Amygdala (tissue), 56 donors: ENCODE data around the gene CLDN19.
"Not testable (repeated sequence)": the region's sequence is repeated elsewhere in the genome, so short reads cannot be mapped to it uniquely, and the experiment has no call there.

Experiments used
- DNase-seq, 56 donors: peaks; one replicate each; lab custom pipeline; 2025; lab: John Stamatoyannopoulos, UW

CLDN19 gene

DNA sequence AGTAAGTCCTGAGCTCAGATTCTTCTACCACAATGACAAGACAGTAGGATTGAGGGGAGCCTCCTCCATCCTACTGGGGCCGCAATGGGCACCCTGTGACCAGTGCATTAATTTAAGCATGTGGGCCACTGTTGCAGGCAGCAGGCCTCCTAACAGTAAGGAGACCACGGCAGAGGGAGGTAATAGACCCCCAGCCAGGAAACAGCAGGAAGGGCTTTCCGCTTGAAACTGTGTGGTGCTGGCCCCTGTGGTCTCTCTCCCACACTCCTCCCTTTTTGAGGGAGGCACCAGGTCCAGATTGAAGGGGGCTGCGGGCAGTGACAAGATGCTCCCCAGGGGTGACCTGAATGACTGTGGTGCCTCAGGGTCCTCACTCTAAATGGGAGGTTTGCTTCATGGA, 1.7 kb upstream of the CLDN19 start:
- DNase-seq = no peak

DNA sequence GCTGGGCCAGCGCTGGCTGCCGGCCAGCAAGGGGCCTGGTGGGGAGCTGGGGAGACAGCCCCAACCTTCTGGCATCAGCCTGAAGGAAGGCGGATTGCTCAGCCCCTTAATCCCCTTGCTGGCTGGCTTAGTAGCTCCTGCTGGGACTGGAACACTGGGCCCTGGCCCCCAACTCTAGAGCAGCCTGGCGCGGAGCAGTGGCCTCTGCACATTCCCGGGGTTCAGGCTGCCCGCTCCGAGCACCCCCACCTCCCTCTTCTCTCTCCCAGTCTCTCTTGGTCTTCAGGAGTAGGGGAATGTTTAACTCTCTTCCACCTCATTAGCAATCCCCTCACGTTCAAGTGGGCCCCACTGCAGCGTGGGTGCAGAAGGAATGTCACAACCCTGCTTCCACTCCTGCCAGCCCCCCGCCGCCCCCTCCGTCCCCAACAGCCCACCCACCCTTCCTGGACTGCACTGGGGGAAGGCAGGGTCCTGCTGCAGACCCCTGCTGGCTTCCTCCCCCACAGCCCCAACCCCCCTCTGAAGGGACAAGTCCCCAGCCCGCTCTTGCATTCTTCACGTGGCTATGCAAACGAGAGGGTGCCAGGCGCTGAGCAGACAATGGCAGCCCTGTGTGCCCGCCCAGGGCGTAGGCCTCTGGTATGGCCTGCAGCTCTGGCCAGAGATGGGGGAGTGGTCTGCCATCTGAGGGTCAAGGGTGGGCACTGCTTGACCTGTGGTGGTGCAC, 980 bp upstream of the CLDN19 start:
- DNase-seq = peak in 8 of 56 donors; percentile 12 to 30 (median 16)

DNA sequence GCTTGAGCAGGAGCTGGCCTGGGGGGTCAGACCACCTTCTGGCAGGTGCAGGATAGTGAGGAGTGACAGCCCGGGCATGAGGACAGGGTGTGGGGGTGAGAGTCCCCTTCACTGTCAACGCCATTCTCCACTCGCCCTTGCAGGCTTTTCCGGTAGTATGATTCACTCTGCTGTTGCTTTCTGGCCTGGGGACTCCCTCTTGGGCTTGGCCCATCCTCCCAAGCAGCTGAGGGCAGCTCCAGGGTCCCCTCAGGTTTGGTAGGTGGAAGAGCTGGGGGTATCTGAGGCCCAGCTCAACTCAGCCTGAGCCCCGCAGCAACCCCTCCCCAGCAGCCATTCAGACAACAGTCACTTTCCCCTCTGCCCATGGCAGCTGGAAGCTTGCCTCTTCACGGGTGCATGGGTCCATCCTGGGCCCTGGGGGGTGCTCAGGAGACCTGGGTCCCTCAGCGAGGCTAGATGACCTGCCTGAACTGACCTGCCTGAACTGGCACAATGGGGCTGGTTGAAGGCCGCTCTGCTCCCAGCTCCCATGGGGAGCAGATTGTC, 1.3 kb downstream of the CLDN19 start:
- DNase-seq = no peak

DNA sequence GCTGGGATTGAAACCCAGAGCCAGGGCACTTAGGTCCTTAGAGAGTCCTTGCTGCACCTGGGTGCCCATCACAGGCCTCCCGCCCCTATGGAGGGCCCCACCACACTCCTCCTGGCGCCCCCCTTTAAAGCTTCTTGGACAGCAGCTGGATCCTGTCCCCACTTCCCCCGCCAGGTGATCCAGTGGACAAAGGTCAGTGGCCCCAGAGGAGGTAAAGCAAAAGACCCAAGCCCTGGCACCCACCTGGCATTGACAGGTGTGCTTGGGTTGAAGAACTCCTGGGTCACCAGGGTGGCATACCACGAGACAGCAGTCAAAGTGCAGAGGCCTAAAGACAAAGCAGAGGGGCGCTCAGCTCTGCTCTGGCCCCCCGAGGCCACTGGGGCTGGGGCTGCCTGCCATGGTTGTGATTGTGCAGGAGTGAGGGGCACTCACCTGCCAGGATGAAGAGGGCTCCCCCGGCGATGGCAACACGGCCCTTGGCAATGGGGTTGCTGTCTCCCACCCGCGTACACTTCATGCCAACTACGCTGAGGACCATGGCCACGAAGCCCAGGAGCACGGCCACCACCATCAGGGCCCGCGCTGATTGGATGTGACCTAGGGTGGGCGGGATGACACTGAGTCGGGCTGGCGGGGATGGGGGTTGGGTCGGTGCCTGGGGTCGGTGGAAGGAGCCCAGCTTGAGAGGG, 1.9 kb downstream of the CLDN19 start:
- no peak for DNase-seq

DNA sequence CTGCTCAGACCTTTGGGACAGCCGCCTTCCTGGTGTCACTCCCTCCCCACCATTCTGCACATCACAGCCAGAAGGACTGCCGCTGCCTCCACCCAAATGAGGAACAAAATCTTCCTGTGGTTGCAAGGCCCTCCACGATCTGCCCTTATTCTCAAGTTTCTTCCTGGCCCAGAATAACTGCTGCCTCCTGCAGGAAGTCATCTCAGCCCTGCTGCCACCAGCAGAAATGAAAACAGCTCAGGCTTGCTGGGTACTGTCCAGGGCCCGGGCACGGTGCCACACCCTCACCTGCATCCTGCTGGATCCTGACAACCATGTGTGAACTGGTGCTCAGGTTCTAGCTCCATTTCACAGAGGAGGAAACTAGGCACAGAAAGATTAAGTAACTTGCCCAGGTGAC, 2.8 kb downstream of the CLDN19 start:
- DNase-seq = peak in 3 of 56 donors; percentile 15 to 37 (median 20)

DNA sequence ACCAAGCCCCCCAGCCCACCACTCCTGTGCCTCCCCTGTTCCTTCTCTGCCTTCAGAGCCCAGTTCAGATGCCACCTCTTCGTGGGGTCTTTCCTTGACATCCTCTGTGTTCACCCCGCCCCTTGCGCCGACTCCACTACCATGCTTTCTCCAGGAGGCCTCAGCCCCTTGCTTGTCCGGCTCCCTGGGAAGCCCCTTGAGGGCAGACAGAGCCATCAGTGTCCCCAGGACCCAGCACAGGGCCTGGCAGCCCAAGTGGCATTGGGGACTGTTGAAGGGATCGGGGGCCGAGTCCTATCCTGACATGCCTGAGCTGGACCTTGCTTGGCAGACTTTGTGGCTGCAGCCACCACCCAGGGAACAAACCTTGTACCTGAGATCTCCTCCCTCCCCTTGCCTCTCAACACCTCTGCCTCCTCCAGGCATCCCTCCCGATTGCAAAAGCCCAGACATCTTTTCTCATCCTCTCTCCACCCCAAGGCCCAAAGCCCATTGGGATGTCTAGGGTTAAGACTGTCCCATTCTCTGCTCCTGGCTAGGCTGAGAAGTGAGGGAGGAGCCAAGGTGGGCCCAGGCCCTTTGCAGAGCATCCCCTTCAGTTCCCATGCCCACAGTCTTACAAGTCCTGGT, 3.4 kb downstream of the CLDN19 start:
- DNase-seq = no peak

DNA sequence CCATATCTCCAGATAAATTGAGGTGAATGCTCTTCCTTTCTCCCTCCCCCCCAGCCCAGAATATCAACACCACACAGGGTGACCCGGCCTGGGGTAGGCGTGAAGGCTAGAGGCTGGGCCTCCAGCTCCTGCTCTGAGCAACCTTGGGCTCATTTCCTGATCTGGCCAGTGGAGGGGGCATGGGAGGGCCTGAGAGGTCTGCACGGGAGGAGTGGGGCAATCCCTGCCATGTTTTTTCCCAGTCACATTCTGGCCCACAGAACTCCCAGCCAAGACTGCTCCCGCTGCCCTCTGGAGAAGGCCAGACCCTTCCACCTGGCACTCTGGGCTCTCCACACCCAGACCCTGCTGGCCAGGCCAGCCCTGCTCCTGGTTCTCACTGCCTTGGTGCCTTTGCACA, 3.9 kb downstream of the CLDN19 start:
- DNase-seq = no peak

DNA sequence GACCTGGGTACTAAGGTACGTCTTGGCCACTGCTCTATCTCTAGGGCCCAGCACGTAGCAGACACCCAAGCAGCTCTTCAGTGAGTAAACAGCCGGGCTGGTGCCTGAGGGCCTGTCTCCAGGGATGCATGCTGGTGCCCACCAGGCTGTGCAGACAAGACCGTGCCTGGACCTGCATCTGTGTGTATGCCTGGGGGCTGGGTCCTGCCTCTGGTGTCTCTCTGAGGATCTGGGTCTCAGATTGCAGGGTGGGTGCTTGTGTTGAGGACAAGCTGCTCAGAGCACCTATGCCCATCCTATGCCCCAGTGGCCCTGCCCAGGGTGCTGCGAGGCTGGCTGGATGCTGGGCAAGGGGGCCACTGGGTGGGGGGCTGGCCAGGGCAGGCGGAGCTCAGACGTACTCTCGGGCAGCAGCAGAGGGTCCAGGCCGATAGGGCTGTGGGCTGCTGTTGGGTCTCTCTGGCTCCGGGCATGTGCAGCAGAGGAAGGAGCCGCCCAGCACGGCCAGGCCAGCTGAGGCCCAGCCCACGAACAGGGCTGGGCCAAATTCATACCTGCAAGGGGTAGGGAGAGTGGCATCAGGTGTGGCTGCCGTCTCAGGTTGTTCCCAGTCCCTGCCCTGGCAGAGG, 4.4 kb downstream of the CLDN19 start:
- no peak for DNase-seq

DNA sequence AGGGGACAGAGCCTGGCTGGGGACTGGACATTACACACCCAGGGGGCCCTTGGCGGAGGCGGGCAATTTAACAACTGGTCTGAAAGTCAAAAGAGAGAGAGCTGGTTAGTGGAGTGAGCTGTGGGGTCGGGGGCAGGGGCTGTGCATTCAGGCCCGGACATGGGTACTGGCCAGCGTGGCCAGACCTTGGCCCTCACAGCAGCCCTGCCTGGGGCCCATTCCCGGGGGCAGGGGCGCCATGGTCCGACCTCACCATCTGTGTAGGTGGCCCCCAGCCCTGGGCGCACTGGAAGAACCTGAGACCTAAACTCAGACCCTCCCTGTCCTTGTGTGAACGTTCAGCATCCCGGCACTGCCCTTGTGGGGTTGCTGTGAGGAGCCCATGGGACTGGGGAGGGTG, 5.0 kb downstream of the CLDN19 start:
- no peak for DNase-seq

DNA sequence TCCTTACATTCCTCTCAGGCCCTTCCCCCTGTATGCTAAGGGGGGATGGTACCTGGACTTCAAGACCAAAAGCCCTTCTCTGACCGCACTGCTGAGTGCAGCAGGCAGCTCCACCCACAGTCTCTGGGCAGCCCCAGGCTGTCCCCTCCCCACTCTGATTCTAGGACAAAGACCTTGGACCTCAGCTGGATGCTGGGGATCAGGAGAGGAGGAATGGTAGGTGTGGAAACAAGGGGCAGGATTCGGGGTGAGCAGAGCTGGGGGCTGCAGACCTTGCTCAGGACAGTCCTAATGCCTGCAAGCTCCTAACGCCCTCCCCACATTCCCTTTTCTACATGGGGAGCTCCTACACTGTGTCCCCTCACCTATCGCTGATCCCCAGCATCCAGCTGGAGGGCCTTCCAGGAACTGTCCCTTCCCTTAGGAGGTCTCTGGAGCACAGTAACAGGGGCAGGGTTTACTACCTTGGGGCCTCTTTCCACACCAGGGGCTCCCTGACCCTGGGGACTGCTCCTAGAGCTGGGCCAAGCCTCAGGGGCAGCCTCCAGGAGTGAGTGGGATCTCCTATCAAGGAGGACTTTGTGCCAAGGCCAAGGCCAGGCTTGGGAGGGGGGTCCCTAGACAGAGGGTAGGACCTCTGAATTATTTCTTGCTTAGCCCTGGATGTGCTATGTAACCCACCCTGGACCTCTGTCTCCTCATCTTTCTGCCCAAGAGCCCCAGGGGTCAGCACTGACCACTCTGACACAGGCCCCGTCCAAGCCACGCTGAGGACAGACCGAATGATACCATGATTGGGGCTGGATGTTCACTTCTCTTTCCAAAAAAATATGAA, 5.6 kb downstream of the CLDN19 start:
- DNase-seq = no peak

DNA sequence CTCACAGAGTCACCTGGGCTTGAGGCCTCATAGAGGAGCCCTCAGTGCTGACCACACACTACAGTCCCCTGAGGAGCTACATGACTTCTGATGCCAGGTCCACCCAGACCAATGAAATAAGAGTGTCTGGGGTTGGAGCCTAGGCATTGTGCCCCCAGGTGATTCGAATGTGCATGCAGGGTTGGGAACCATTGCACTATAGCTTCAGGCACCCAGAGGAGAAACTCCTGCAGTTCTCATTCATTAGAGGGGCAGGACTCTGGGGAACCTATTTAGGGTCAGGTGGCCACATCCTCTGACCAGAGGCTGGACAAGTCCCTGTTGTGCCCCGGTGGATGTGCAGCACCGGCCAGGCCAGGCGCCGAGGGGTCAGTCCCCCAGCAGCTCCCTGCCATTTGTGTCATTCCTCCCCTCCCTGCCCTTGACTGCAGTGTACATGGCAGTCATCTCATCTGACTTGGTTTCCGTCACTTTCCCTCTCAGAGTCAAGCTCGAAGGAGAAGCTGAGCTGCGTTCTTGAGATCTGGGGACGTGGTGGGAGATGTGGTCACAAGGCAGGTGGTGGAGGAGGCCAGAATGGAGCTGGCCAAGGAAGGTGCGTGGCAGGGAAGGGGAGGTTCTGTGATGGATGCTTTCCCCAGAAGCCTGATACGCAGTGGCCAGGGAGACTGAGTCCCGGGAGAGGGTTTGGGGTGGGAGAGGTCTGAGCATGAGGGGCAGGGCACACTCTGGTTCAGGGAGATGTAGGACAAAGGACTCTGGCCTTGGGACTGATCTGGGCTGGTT, 6.4 kb downstream of the CLDN19 start:
- DNase-seq = no peak

DNA sequence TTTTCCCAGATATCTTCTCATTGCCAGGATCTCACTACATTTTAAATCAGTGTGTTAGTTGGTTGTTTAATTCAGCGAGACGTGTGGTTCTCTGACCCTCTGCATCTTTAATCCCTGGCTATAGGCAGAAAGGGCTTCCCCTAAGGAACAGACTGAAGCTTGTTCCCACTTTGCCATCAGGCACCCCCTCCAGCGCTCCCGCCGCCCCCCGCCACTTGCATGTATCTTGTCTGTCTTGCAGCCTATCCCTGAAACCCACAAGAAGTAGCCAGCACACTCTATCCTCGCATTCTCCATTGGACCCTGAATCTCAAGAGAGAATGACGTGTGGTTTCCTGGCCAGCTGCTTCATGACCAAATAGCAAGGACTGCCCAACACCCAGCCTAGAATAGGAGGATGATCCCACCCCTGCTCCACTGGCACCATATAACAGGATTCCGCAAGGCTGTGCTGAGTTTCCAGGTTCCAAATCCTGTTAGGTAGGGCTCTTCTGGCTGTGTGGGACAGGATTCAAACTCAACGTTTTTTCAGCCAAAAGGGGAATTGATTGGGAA, 7.8 kb downstream of the CLDN19 start:
- no peak for DNase-seq

DNA sequence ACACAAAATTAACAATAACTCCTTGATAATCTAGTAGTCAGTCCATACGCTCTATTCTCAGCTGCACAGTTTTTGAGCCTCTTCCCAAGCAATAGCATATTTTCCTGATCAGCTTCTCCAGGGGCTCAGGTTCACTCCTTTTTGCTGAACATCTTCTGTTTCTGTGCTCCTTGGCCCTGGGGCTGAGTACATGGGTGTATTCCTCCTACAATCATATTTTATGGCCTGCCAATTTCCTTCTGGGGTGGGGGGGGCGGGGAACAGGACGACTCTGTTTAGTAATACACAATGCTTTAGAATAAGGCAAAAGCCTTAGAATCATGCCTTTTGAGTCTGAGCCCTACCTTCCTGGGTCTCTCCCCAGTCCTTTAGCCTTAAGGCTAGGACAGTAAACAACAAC, 8.5 kb downstream of the CLDN19 start:
- DNase-seq = no peak

DNA sequence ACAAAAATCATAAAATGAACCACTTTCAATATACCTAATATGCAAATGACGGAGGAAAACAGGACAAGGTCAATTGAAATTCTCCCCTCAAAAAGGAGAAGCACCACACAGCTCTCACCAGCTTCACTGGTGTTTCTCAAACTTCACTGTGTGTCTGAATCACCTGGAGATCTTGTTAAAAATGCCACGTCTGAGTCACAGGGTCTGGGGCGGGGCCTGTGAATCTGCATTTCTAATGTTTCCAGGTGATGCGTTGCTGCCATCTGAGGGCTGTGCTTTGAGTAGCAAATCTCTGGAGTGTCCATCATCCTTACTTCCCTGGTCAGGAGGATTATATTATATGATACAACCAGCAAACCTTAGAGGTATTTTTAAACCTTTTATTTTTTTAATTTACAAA, 9.0 kb downstream of the CLDN19 start:
- no peak for DNase-seq

DNA sequence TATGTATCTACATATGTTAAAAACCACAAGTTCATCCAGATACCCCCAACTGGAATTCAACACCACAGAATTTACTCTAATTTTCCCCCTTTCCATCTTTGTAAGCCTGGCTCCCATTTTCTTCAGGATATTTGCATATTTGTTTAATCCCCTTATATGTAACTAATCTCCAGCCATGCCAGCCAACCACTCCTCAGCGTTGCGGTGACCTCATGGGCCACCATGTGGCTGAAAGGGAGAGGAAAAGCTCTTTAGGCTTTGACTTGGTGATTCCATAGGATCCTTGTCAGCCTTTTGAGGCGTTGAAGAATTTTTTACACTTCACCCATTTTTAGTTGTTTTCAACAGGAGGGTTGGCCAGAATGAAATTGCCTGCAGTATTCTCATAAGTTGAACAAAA, 10.0 kb downstream of the CLDN19 start:
- DNase-seq = no peak

DNA sequence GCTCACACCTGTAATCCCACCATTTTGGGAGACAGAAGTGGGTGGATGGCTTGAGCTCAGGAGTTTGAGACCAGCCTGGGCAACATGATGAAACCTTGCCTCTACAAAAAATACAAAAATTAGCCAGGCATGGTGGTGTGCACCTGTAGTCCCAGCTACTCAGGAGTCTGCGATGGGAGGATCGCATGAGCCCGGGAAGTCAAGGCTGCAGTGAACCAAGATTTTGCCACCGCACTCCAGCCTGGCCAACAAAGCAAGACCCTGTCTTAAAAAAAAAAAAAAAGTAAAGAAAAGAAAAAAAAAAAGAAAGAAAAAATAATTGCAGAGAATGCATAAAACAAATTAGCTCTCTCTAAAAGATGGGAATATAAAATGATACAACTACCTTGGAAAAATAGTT, 14.2 kb downstream of the CLDN19 start:
- not testable (repeated sequence) for DNase-seq

DNA sequence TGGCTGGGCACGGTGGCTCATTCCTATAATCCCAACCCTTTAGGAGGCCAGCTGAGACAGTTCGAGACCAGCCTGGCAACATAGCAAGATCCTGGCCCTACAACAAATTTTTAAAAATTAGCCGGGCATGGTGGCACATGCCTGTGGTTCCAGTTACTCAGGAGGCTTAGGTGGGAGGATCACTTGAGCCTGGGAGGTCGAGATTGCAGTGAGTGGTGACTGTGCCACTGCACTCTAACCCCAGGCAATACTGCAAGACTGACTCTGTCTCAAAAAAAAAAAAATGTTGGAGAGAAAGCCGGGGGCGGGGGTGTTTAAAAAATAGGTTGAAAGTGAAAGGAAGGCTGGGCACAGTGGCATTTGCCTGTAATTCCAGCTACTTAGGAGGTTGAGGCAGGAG, 16.5 kb downstream of the CLDN19 start:
- no peak for DNase-seq

DNA sequence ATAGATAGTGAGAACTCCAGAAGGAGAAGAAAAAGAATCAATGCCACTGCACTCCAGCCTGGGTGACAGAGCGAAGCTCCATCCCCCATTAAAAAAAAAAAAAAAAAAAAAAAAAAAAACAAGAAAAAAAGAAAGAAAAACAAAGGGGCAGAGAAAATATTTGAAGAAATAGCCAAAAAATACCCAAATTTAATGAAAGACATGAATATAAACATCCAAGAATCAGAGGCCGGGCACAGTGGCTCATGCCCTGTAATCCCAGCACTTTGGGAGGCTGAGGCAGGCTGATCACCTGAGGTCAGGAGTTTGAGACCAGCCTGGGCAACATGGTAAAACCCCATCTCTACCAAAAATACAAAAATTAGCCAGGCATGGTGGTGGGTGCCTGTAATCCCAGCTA, 17.6 kb downstream of the CLDN19 start:
- DNase-seq = not testable (repeated sequence)

DNA sequence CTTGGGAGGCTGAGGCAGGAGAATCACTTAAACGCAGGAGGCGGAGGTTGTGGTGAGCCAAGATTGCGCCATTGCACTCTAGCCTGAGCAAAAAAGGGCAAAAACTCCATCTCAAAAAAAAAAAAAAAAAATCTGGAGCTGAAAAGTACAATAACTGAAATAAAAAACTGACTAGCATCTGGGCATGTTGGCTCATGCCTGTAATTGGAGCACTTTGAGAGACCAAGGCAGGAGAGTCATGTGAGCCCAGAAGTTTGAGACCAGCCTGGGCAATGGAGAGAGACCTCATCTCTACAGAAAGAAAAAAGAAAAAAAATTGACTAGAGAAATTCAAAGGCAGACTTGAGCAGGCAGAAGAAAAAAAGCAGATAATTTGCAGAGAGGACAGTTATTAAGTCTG, 18.1 kb downstream of the CLDN19 start:
- no peak for DNase-seq
